ENCODE results near the gene ZNF248.
"Not testable (repeated sequence)": the region's sequence is repeated elsewhere in the genome, so short reads cannot be mapped to it uniquely, and the experiment has no call there.

ZNF248 gene

GRCh38 chr10:37738241-37738640 is 119.2 kb downstream of the ZNF248 start:
- DNase-seq, result not testable (repeated sequence)

DNA sequence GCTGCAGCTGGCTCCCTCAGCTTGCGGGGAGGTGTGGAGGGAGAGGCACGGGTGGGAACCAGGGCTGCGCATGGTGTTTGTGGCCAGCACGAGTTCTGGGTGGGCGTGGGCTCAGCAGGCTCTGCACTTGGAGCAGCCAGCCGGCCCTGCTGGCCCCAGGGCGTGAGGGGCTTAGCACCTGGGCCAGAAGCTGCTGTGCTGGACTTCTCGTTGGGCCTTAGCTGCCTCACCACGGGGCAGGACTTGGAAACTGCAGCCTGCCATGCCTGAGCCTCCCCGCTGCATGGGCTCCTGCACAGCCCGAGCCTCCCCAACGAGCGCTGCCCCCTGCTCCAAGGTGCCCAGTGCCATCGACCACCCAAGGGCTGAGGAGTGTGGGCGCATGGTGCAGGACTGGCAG is 120.1 kb downstream of the ZNF248 start:
- no peak for DNase-seq

DNA sequence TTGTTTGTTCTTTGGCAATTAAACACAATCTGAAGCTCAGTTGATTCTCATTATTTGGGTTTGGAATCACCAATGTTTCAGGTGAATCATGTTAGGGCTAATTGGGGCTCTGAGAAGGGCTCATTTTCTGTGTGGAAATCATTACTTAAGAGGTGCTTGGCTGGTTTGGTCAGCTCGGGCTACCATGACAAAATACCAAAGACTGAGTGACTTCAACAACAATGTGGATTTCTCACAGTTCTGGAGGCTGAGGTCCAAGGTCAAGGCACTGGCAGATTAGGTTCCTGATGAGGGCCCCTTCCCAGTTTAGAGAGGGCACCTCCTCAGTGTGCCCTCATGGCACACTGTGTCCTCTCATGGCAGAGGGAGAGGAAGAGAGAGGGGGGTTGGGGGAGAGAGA is 121.3 kb downstream of the ZNF248 start:
- DNase-seq, result no peak

- no peak for DNase-seq
Observed at GRCh38 chr10:37734971-37735370, 122.4 kb downstream of the ZNF248 start.
